Cardiac fibroblast (primary cell): Measurements from ENCODE around the gene TUBE1.

Experiments used
- DNase-seq, 2 donors: peaks; one replicate each; pipeline versions ENCODE4 v3.0.0 to v3.0.0-alpha.2; 2010; ENCODE audit warnings: low read depth in 2 of 2
- H3K4me3 ChIP-seq, 2 donors: replicated peaks in 1 of 2; 1 replicate in 1 of 2; 2 replicates in 1 of 2; pipeline ENCODE4 v1.5.1; 2011; ENCODE audit warnings: low read depth in 2 of 2, low read length in 2 of 2, mild to moderate bottlenecking in 2 of 2, moderate library complexity in 1 of 2
- CTCF ChIP-seq: IDR thresholded peaks from one replicate; pipeline ENCODE4 v1.5.1; 2011; ENCODE audit warnings: low read depth, mild to moderate bottlenecking, low read length, inconsistent platforms

The TUBE1 gene

GRCh38 chr6:112087136-112087911, at the start of gene TUBE1, which contains the start of gene FAM229B:
Gene TUBE1 (minus strand): TSS chr6:112087482. CDS start chr6:112087434, 48 bp downstream.
Gene FAM229B (plus strand): TSS chr6:112087591. CDS start chr6:112099284, 11,693 bp downstream.
- H3K4me3 ChIP-seq: peak within 1 kb of the TSS; percentile 80 to 83
- DNase-seq: peak; percentile 98 to 99
- TF ChIP-seq CTCF: peak; percentile 5

GRCh38 chr6:112130878-112131277, 43.6 kb upstream of the TUBE1 start:
- no peak for TF ChIP-seq CTCF
- H3K4me3 ChIP-seq: no peak overlapping the region

GRCh38 chr6:112128208-112128607, 40.9 kb upstream of the TUBE1 start:
- no peak for TF ChIP-seq CTCF
- H3K4me3 ChIP-seq: no peak overlapping the region
- DNase-seq: no peak

More at GRCh38 chr6:112130878-112131277, 43.6 kb upstream of the TUBE1 start:
- no peak for DNase-seq

GRCh38 chr6:112123982-112124381, 36.7 kb upstream of the TUBE1 start:
- H3K4me3 ChIP-seq: no peak overlapping the region
- no peak for DNase-seq
- no peak for TF ChIP-seq CTCF

GRCh38 chr6:112122756-112123155, 35.5 kb upstream of the TUBE1 start:
- no peak overlapping the region for H3K4me3 ChIP-seq
- no peak for TF ChIP-seq CTCF
- no peak for DNase-seq

GRCh38 chr6:112118034-112118433, 30.8 kb upstream of the TUBE1 start:
- no peak for TF ChIP-seq CTCF
- DNase-seq: no peak
- no peak overlapping the region for H3K4me3 ChIP-seq

- peak; percentile 22 to 63 for DNase-seq
- TF ChIP-seq CTCF: no peak
- no peak overlapping the region for H3K4me3 ChIP-seq
Observed at GRCh38 chr6:112117554-112117953, 30.3 kb upstream of the TUBE1 start.
